ENCODE results near the gene PSMB5.

The PSMB5 gene

DNA sequence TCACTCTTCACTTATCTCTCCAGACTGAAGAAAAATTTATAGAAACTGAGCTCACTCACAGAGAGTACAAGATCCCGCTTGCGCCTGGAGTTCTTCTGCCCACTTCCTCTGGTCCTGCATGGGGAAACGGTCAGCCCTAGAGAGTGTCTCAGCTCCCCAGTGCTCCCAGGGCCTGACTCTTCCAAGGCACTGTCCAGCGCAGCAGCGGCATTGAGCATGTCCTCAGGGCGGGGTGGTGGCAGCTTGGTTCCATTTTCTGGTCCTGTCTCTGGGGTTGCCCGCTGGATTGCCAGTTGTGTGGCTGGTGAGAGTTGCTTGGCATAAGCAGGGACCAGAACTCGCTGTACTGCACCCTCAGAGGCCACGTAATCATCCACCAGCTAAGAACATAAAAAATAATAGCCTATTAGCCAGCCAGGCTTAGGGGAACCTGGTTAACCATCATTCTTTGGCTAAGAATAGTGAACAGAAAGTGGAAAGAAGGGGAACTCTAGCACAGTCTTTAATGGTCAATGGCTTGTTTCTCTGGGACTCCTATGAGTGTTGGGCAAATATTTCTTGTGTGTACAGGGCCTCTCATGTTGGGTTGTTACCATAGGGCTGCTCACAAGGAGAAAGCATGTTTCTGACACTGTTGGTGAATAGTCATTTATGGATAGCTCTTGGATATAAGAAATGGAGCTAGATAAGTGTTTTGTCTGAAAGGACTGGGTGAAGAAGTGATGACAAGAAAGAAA is 38.6 kb downstream of the PSMB5 start:
- H3K4me3 ChIP-seq (ENCODE audit: low read length), result no peak overlapping the region
- TF ChIP-seq, protein P1, sequence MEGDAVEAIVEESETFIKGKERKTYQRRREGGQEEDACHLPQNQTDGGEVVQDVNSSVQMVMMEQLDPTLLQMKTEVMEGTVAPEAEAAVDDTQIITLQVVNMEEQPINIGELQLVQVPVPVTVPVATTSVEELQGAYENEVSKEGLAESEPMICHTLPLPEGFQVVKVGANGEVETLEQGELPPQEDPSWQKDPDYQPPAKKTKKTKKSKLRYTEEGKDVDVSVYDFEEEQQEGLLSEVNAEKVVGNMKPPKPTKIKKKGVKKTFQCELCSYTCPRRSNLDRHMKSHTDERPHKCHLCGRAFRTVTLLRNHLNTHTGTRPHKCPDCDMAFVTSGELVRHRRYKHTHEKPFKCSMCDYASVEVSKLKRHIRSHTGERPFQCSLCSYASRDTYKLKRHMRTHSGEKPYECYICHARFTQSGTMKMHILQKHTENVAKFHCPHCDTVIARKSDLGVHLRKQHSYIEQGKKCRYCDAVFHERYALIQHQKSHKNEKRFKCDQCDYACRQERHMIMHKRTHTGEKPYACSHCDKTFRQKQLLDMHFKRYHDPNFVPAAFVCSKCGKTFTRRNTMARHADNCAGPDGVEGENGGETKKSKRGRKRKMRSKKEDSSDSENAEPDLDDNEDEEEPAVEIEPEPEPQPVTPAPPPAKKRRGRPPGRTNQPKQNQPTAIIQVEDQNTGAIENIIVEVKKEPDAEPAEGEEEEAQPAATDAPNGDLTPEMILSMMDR (conservative IDR thresholded peaks at IDR 0.05; ENCODE audit: low read depth, low read length), result no peak

DNA sequence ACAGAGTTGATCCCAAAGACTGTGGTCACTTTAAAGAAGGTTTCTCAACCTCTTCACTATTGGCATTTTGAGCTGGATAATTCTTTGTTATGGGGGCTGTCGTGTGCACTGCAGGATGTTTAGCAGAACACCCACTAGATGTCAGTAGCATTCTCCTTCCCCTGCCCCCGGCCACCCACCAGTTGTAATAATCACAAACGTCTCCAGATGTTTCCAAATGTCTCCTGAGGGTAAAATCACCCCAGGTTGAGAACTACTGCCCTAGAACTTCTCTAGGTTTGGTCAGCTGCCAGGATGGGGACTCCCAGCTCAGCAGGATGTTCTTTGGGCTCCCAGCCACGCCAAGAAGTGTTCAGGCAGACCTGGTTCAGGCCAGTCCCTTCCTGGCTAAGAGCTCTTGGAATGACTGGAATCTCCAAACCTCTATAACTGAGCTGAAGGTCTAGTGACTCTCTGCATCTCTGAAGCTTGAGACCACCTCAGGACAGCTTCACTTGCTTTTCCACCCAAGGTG is 39.9 kb downstream of the PSMB5 start:
- TF ChIP-seq, protein P1 (conservative IDR thresholded peaks at IDR 0.05; ENCODE audit: low read depth, low read length), result peak; percentile 61
- DNase-seq (ENCODE audit: low read depth), result no peak

More for the DNA sequence above, 38.6 kb downstream of the PSMB5 start:
- DNase-seq (ENCODE audit: low read depth), result no peak

GRCh38 chr14:22993517-22993916 is 41.2 kb downstream of the PSMB5 start:
- TF ChIP-seq, protein P1 (conservative IDR thresholded peaks at IDR 0.05; ENCODE audit: low read depth, low read length), result no peak
- H3K4me3 ChIP-seq (ENCODE audit: low read length), result no peak overlapping the region
- DNase-seq (ENCODE audit: low read depth), result peak; percentile 62

More for the DNA sequence above, 39.9 kb downstream of the PSMB5 start:
- H3K4me3 ChIP-seq (ENCODE audit: low read length), result no peak overlapping the region

DNA sequence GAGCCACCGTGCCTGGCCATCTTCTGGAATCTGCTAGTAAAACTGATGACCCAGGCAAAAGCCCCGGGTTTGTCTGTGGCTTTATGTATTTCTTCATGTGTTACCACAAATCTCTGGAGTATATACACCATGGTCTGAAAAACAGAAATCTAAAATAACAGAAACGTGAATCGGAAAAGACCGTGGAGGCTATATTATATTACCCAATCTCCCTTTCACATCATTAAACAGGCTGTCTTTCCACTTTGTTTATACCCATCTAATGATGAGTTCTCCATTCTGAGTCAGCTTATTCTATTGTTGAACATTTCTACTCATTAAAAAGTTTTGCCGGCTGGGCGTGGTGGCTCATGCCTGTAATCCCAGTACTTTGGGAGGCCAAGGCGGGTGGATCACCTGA is 42.8 kb downstream of the PSMB5 start:
- H3K4me3 ChIP-seq (ENCODE audit: low read length), result no peak overlapping the region
- TF ChIP-seq, protein P1 (conservative IDR thresholded peaks at IDR 0.05; ENCODE audit: low read depth, low read length), result no peak
- no peak for DNase-seq (ENCODE audit: low read depth)

DNA sequence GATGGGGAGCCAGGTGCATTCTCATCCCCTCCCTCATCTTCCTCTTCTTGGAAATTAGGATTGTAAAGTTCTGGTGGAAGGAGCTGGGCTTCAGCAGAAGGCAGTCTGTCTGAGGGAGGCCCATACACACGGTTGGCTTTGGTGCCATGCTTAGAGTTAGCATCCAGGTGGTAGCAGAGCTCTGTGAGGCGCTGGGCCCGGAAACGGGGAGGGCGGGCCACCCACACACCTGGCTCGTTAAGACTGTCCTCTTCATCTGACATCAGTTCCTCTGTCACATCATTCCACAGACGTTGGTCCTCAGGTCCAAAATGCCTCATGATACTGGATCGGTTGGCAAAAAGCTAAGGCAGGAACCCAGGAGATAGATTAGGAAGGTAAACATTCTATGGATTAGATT is 47.4 kb downstream of the PSMB5 start:
- TF ChIP-seq, protein P1 (conservative IDR thresholded peaks at IDR 0.05; ENCODE audit: low read depth, low read length), result no peak
- DNase-seq (ENCODE audit: low read depth), result no peak
- H3K4me3 ChIP-seq (ENCODE audit: low read length), result no peak overlapping the region

GRCh38 chr14:22986508-22987054 is 48.1 kb downstream of the PSMB5 start:
- no peak for DNase-seq (ENCODE audit: low read depth)
- H3K4me3 ChIP-seq (ENCODE audit: low read length), result no peak overlapping the region
- TF ChIP-seq, protein P1 (conservative IDR thresholded peaks at IDR 0.05; ENCODE audit: low read depth, low read length), result peak; percentile 89
